Measurements from ENCODE around the gene PRG3. TPM values are rescaled to one million over a fixed set of nuclear protein-coding genes. Genes with fewer than 3 reads are reported as not detected.
"Not testable (repeated sequence)": the region's sequence is repeated elsewhere in the genome, so short reads cannot be mapped to it uniquely, and the experiment has no call there.

Gene PRG3
- total RNA-seq, 1 donor from 2014 or later: not detected

- DNase-seq (no peak), ATAC-seq (no peak)
- Histone ChIP-seq H3K4me1 (no peaks in the 10 kb centered on the region), H3K4me3 (no peak overlapping the region), H3K9me3 (no peaks in the 10 kb centered on the region), H3K27me3 (no peaks in the 10 kb centered on the region), H3K36me3 (no peaks in the 10 kb centered on the region), H3K27ac (no peak overlapping the region)
- intact Hi-C loops (cut with DNase I): no loop called here
- no peak for TF ChIP-seq CTCF (IDR thresholded peaks at IDR 0.05)
Measured at GRCh38 chr11:57364851-57365660, 15.9 kb downstream of the PRG3 start.

GRCh38 chr11:57363131-57364080 is 17.5 kb downstream of the PRG3 start:
- Histone ChIP-seq H3K4me1 (no peaks in the 10 kb centered on the region), H3K27ac (no peak overlapping the region), H3K9me3 (no peaks in the 10 kb centered on the region), H3K4me3 (no peak overlapping the region), H3K36me3 (no peaks in the 10 kb centered on the region), H3K27me3 (no peaks in the 10 kb centered on the region)
- TF ChIP-seq CTCF (IDR thresholded peaks at IDR 0.05): no peak
- intact Hi-C loops (cut with DNase I): no loop called here
- ATAC-seq (no peak), DNase-seq (no peak)

GRCh38 chr11:57361926-57362325 is 19.0 kb downstream of the PRG3 start:
- no peak for TF ChIP-seq CTCF (IDR thresholded peaks at IDR 0.05)

GRCh38 chr11:57361420-57361819 is 19.5 kb downstream of the PRG3 start:
- intact Hi-C loops (cut with DNase I): not testable (repeated sequence)

More at GRCh38 chr11:57361926-57362325, 19.0 kb downstream of the PRG3 start:
- Histone ChIP-seq H3K27ac (no peak overlapping the region), H3K4me3 (no peak overlapping the region), H3K27me3 (no peaks in the 10 kb centered on the region), H3K4me1 (peaks cover 12% of the 10 kb centered on the region), H3K9me3 (no peaks in the 10 kb centered on the region), H3K36me3 (no peaks in the 10 kb centered on the region)
- DNase-seq (no peak), ATAC-seq (no peak)
- intact Hi-C loops (cut with DNase I): no loop called here

GRCh38 chr11:57360991-57361390 is 20.0 kb downstream of the PRG3 start:
- no peaks in the 10 kb centered on the region for H3K36me3 ChIP-seq
- TF ChIP-seq CTCF (IDR thresholded peaks at IDR 0.05): no peak
- H3K4me3 ChIP-seq: no peak overlapping the region
- H3K9me3 ChIP-seq: no peaks in the 10 kb centered on the region
- no peak overlapping the region for H3K27ac ChIP-seq
- ATAC-seq (no peak), DNase-seq (no peak)
- H3K4me1 ChIP-seq: peaks cover 12% of the 10 kb centered on the region
- no peaks in the 10 kb centered on the region for H3K27me3 ChIP-seq
- intact Hi-C loops (cut with DNase I): no loop called here

More at GRCh38 chr11:57361420-57361819, 19.5 kb downstream of the PRG3 start:
- not testable (repeated sequence) for H3K4me3 ChIP-seq, ATAC-seq, H3K27me3 ChIP-seq, H3K9me3 ChIP-seq, DNase-seq, H3K36me3 ChIP-seq, H3K27ac ChIP-seq
- peaks cover 12% of the 10 kb centered on the region for H3K4me1 ChIP-seq

Data from upper lobe of right lung (tissue), 1 donor.